H1 (cell line): ENCODE measurements around the gene ADPGK. TPM values are rescaled to one million over a fixed set of nuclear protein-coding genes. Genes with fewer than 3 reads are reported as not detected.

ENCODE experiments used
- polyA plus RNA-seq, 7 experiments: library from polyadenylated mRNA; depleted of rRNA in 3 of 7; stranded (reverse) in 5 of 7; unstranded in 2 of 7; fragments of >200 nt in 5 of 7; fragments of 200-250 nt in 2 of 7; gene quantifications; 1 replicate in 5 of 7; 2 replicates in 1 of 7; 4 replicates in 1 of 7; pipeline versions ENCODE4 v1.2.1 to v1.2.3, GENCODE V29; 2011 to 2013; ENCODE audit warnings: missing spikeins in 2 of 7, mixed read lengths in 2 of 7
- total RNA-seq: library from RNA; stranded (reverse); fragmentation: NEBNext Ultra II Directional; extraction: Animal tissue kit (Norgen Biotek cat#: 25700); gene quantifications from 2 replicates; pipeline ENCODE4 v1.2.1, GENCODE V29; 2021
- TF ChIP-seq, protein P1 (sequence below): fragments of 300-600 bp; sonication (generic); IDR thresholded peaks from 2 replicates; pipeline ENCODE4 v1.7.1; 2012; ENCODE audit warnings: low read length, moderate library complexity, mild to moderate bottlenecking, inconsistent platforms; ENCODE audit not compliant: insufficient replicate concordance

ADPGK gene
- total and polyA plus RNA-seq, 2 of the 8 experiments (the other 6 are each of a cell fraction or from before 2014, with no cell fraction given), result 32.2 to 38.2 TPM

DNA sequence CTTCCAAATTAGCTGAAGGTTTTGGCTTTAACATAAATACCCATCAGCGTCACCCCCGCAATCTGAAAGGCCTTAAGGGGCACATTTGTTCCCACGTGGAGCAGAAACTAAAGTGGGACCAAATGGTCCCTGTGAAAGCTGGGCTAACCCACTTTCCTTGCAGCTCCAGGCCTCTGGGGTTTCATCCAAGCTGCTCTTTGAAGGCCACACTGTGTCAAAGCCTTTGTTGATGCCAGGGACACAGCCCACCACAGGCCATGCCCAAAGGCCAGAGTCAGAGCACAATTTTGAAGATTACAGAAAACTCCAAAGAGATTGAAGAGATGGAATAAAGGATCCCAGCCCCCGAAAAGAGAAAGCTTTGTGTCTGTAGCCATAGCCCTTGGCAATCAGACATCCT, 2.7 kb upstream of the ADPGK start (continued):
- TF ChIP-seq, protein P1, sequence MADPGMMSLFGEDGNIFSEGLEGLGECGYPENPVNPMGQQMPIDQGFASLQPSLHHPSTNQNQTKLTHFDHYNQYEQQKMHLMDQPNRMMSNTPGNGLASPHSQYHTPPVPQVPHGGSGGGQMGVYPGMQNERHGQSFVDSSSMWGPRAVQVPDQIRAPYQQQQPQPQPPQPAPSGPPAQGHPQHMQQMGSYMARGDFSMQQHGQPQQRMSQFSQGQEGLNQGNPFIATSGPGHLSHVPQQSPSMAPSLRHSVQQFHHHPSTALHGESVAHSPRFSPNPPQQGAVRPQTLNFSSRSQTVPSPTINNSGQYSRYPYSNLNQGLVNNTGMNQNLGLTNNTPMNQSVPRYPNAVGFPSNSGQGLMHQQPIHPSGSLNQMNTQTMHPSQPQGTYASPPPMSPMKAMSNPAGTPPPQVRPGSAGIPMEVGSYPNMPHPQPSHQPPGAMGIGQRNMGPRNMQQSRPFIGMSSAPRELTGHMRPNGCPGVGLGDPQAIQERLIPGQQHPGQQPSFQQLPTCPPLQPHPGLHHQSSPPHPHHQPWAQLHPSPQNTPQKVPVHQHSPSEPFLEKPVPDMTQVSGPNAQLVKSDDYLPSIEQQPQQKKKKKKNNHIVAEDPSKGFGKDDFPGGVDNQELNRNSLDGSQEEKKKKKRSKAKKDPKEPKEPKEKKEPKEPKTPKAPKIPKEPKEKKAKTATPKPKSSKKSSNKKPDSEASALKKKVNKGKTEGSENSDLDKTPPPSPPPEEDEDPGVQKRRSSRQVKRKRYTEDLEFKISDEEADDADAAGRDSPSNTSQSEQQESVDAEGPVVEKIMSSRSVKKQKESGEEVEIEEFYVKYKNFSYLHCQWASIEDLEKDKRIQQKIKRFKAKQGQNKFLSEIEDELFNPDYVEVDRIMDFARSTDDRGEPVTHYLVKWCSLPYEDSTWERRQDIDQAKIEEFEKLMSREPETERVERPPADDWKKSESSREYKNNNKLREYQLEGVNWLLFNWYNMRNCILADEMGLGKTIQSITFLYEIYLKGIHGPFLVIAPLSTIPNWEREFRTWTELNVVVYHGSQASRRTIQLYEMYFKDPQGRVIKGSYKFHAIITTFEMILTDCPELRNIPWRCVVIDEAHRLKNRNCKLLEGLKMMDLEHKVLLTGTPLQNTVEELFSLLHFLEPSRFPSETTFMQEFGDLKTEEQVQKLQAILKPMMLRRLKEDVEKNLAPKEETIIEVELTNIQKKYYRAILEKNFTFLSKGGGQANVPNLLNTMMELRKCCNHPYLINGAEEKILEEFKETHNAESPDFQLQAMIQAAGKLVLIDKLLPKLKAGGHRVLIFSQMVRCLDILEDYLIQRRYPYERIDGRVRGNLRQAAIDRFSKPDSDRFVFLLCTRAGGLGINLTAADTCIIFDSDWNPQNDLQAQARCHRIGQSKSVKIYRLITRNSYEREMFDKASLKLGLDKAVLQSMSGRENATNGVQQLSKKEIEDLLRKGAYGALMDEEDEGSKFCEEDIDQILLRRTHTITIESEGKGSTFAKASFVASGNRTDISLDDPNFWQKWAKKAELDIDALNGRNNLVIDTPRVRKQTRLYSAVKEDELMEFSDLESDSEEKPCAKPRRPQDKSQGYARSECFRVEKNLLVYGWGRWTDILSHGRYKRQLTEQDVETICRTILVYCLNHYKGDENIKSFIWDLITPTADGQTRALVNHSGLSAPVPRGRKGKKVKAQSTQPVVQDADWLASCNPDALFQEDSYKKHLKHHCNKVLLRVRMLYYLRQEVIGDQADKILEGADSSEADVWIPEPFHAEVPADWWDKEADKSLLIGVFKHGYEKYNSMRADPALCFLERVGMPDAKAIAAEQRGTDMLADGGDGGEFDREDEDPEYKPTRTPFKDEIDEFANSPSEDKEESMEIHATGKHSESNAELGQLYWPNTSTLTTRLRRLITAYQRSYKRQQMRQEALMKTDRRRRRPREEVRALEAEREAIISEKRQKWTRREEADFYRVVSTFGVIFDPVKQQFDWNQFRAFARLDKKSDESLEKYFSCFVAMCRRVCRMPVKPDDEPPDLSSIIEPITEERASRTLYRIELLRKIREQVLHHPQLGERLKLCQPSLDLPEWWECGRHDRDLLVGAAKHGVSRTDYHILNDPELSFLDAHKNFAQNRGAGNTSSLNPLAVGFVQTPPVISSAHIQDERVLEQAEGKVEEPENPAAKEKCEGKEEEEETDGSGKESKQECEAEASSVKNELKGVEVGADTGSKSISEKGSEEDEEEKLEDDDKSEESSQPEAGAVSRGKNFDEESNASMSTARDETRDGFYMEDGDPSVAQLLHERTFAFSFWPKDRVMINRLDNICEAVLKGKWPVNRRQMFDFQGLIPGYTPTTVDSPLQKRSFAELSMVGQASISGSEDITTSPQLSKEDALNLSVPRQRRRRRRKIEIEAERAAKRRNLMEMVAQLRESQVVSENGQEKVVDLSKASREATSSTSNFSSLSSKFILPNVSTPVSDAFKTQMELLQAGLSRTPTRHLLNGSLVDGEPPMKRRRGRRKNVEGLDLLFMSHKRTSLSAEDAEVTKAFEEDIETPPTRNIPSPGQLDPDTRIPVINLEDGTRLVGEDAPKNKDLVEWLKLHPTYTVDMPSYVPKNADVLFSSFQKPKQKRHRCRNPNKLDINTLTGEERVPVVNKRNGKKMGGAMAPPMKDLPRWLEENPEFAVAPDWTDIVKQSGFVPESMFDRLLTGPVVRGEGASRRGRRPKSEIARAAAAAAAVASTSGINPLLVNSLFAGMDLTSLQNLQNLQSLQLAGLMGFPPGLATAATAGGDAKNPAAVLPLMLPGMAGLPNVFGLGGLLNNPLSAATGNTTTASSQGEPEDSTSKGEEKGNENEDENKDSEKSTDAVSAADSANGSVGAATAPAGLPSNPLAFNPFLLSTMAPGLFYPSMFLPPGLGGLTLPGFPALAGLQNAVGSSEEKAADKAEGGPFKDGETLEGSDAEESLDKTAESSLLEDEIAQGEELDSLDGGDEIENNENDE, result no peak
